Nephron (organoid): ENCODE results near the gene KIF22.
"Not testable (repeated sequence)": the region's sequence is repeated elsewhere in the genome, so short reads cannot be mapped to it uniquely, and the experiment has no call there.

Source experiments
- H3K27ac Mint-ChIP-seq, 3 experiments: 2 replicates each; pipeline ENCODE4 v1.8.0; 2020; ENCODE audit warnings: mixed read lengths in 3 of 3, mild to moderate bottlenecking in 2 of 3, moderate library complexity in 1 of 3
- H3K27me3 Mint-ChIP-seq: 2 replicates; pipeline ENCODE4 v1.8.0; 2021; ENCODE audit warnings: low read depth, mild to moderate bottlenecking, moderate library complexity, mixed read lengths
- H3K36me3 Mint-ChIP-seq: 2 replicates; pipeline ENCODE4 v1.8.0; 2020; ENCODE audit warnings: low read depth, mixed read lengths
- H3K4me1 Mint-ChIP-seq: 2 replicates; pipeline ENCODE4 v1.8.0; 2020; ENCODE audit warnings: mixed read lengths
- H3K4me3 Mint-ChIP-seq, 3 experiments: 2 replicates each; pipeline ENCODE4 v1.8.0; 2020; ENCODE audit warnings: mild to moderate bottlenecking in 3 of 3, mixed read lengths in 3 of 3, moderate library complexity in 2 of 3
- H3K9me3 Mint-ChIP-seq: 2 replicates; pipeline ENCODE4 v1.8.0; 2020; ENCODE audit warnings: mixed read lengths
- CTCF ChIP-seq, 3 experiments: fragments of 200-600 bp; sonication (generic); IDR thresholded peaks; one replicate each; pipeline ENCODE4 v1.5.0; 2021; ENCODE audit warnings: antibody characterized with exemption in 3 of 3; ENCODE audit not compliant: unreplicated experiment in 3 of 3

KIF22 gene

GRCh38 chr16:29774730-29775129 is 15.8 kb upstream of the KIF22 start:
- no peaks in the 10 kb centered on the region for H3K4me1 Mint-ChIP-seq
- no peak for TF ChIP-seq CTCF (IDR thresholded peaks at IDR 0.05; ENCODE audit: unreplicated experiment in 3 of 3)
- H3K27me3 Mint-ChIP-seq = peaks cover 11% of the 10 kb centered on the region
- H3K9me3 Mint-ChIP-seq = no peaks in the 10 kb centered on the region
- H3K27ac Mint-ChIP-seq = no peak overlapping the region
- no peaks in the 10 kb centered on the region for H3K36me3 Mint-ChIP-seq
- H3K4me3 Mint-ChIP-seq = no peak overlapping the region

- no peaks in the 10 kb centered on the region for H3K9me3 Mint-ChIP-seq
- no peaks in the 10 kb centered on the region for H3K36me3 Mint-ChIP-seq
- H3K27me3 Mint-ChIP-seq = peaks cover 14% of the 10 kb centered on the region
- TF ChIP-seq CTCF (IDR thresholded peaks at IDR 0.05; ENCODE audit: unreplicated experiment in 3 of 3) = no peak
- no peak overlapping the region for H3K4me3 Mint-ChIP-seq
- H3K27ac Mint-ChIP-seq = no peak overlapping the region
- H3K4me1 Mint-ChIP-seq = no peaks in the 10 kb centered on the region
Measured at GRCh38 chr16:29775742-29776408, 14.7 kb upstream of the KIF22 start.

GRCh38 chr16:29777576-29778350 is 12.8 kb upstream of the KIF22 start, which contains the start of gene ZG16:
TSS of gene ZG16 (plus strand) at chr16:29778256. CDS start at chr16:29779267, 1,011 bp downstream.
- H3K4me3 Mint-ChIP-seq = no peak within 1 kb of the TSS
- TF ChIP-seq CTCF (IDR thresholded peaks at IDR 0.05; ENCODE audit: unreplicated experiment in 3 of 3) = no peak
- no peaks in the 10 kb centered on the region for H3K4me1 Mint-ChIP-seq
- H3K36me3 Mint-ChIP-seq = no peaks in the 10 kb centered on the region
- H3K27ac Mint-ChIP-seq = no peak within 1 kb of the TSS
- no peaks in the 10 kb centered on the region for H3K9me3 Mint-ChIP-seq
- peaks cover 14% of the 10 kb centered on the region for H3K27me3 Mint-ChIP-seq

GRCh38 chr16:29779474-29779873 is 11.1 kb upstream of the KIF22 start:
- no peaks in the 10 kb centered on the region for H3K36me3 Mint-ChIP-seq
- no peak for TF ChIP-seq CTCF (IDR thresholded peaks at IDR 0.05; ENCODE audit: unreplicated experiment in 3 of 3)
- H3K27ac Mint-ChIP-seq = no peak overlapping the region
- no peak overlapping the region for H3K4me3 Mint-ChIP-seq
- H3K4me1 Mint-ChIP-seq = no peaks in the 10 kb centered on the region
- peaks cover 14% of the 10 kb centered on the region for H3K27me3 Mint-ChIP-seq
- no peaks in the 10 kb centered on the region for H3K9me3 Mint-ChIP-seq

GRCh38 chr16:29783094-29783953 is 7.2 kb upstream of the KIF22 start:
- H3K27me3 Mint-ChIP-seq, H3K36me3 Mint-ChIP-seq, H3K4me3 Mint-ChIP-seq, H3K4me1 Mint-ChIP-seq, H3K9me3 Mint-ChIP-seq: not testable (repeated sequence)
- peak overlapping the region; percentile 30 to 75 (median 57) for H3K27ac Mint-ChIP-seq

GRCh38 chr16:29784157-29784556 is 6.4 kb upstream of the KIF22 start:
- H3K9me3 Mint-ChIP-seq = no peaks in the 10 kb centered on the region

More at GRCh38 chr16:29784157-29784556, 6.4 kb upstream of the KIF22 start:
- no peak for TF ChIP-seq CTCF (IDR thresholded peaks at IDR 0.05; ENCODE audit: unreplicated experiment in 3 of 3)
- H3K36me3 Mint-ChIP-seq = no peaks in the 10 kb centered on the region
- peaks cover 9% of the 10 kb centered on the region for H3K27me3 Mint-ChIP-seq
- H3K4me1 Mint-ChIP-seq = peaks cover 6% of the 10 kb centered on the region
- peak overlapping the region; percentile 30 to 75 (median 57) for H3K27ac Mint-ChIP-seq
- H3K4me3 Mint-ChIP-seq = no peak overlapping the region
